Brain pericyte (primary cell): ENCODE measurements around the gene SCAMP5.

Source experiments
- DNase-seq: peaks from one replicate; pipeline ENCODE4 v3.0.0-alpha.2; 2012; ENCODE audit warnings: low read depth, low spot score

SCAMP5 gene

DNA sequence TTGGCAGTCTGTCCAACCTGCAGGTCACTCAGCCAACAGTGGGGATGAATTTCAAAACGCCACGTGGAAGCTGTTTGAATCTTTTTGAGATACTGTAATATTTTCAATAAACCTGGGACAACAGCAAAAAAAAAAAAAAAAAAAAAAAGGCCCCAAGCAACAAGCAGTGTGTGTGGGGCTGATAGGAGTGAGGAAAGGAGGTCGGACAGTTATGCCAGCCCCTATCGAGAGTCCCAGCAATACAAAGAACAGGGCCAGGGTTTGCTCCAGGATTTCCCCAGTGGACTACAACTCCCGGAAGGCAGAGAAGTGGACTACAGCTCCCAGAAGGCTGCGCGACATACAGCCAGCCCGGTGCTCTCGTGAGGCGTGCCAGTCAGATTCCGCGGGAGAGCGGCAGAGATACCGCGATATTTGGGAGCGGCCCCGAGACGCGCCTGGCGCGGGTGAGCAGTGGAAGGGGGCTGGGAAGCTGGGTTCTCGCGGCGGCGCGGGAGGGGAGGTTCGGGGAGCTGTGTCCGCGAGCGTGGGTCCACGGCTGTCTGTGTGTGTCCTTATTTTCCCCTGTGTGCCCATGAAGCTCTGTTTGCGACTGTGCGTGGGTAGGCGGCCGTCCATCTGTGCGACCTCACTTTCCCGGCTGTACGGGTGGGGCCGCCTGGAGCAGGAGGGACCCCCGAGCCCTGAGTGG, 28.0 kb downstream of the SCAMP5 start, which contains the start of gene PPCDC:
TSS of gene PPCDC (plus strand) at position 410 of the 691 bp plus-strand sequence. CDS start 4,729 bp downstream, outside the sequence.
- peak; percentile 86 for DNase-seq

DNA sequence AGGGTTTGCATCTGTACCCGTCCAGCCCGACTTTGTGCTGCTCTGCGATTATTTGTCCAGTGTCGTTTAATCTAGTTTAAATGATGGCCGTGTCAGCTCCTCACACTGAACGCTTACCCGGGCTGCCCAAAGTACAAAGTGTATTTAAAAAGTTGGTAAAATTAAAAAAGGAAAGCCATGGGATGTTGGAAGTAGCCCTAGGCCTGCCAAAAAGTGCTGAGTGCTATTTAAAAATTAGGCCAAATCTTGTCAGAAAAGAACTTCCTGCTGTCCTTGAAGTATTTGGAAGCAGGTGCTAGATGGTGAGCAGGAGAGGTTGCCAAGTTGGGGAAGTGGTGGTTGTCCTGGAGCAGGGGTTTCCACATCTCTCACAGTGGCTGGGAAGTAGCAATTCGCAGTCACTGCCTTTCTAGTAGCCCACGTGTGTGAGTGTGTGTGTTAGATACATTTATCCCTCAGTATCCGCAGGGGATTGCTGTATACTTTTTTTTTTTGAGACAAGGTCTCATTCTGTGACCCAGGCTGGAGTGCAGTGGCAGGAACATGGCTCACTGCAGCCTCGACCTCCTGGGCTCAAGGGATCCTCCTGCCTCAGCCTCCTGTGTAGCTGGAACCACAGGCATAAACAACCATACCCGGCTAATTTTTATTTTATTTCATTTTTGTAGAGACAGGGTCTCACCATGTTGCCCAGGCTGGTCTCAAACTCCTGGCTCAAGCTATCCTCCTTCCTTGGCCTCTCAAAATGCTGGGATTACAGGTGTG, 28.7 kb downstream of the SCAMP5 start:
- no peak for DNase-seq

DNA sequence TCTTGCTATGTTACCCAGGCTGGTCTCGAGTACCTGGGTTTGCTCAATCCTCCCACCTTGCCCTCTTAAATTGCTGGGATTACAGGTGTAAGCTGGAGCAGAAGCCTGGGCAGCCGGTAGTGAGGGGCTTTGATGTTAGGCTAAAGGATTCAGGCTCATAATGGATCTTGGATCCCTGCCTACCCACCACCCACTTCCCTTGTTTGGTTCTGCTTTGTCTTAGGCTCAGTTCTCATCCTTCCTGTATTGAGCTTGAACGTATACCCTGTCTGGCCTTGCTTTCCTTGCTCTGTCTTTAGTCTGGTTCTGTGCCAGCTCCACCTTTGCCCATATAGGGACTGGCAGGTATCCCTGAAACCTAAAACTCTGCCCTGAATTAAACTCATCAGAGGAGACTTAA, 29.7 kb downstream of the SCAMP5 start:
- DNase-seq, result no peak

DNA sequence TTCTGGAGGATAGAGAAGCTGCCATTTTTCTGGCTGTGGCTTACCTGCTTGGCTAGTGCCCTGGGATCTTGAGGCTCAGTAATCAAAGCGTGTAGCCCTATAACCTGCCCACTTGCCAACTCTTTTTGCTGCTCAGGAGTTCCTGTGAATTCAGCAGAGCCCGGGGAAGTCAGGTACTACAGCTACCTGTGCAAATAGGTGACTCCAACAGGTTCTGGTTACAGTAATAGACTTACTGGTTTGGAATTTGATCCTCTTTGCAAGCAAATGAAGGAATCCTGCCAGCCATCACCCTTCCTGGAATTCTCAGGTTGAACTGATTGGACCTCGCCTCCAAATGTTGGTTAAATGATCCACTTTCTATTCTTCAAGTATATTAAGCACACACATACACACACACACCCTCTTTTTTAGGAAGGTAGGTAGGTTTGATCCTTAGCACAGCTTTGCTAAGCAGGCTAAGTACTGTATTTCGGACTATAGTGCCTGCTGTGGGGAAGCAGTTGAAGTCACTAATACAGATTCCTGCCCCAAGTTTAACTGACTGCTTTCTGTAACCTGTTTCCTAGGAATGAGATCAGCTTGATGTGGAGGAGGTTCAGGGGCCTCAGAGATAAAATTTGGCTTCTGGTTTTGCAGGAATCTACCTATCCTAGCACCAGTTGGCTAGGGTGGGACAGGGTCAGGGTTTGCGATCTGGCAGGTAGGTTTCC, 30.3 kb downstream of the SCAMP5 start:
- no peak for DNase-seq

DNA sequence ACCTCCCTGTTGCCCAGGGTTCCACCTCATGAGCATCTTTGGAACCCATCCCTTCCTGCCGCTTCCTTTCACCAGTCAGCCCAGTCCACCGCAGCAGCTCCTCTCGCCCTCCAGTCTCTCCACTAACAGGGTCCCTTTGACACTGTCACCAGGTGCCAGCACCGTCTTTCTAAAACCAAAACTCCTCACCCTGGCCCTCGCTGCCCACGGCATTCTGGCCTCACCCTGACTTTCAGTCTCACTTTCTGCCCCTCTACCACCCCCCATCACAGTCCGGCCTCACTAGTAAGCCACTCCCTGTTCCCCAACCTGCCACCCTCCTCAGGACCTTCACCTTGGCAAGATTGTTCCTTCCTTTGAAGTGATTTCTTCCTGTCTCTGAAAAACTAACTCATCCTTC, 32.2 kb downstream of the SCAMP5 start:
- no peak for DNase-seq

DNA sequence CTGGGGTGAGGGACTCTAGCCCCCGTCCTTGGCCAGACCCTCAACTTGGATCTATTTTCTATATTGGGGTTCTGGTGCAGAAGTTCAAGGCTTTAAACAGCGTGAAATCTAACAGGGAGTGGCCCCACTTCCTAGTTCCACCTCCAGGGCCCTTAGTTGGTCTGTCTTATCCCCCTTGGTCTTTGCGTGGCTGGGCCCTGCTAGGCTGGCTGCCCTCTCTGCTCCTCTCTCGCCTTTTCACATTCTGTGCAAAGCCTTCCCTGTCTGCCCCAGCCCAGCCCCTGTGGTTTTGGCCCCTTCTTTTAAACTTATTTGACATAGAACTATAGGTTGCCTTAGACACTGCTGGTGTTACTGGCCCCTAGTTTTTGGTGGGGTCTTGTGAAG, 33.6 kb downstream of the SCAMP5 start:
- DNase-seq, result no peak

DNA sequence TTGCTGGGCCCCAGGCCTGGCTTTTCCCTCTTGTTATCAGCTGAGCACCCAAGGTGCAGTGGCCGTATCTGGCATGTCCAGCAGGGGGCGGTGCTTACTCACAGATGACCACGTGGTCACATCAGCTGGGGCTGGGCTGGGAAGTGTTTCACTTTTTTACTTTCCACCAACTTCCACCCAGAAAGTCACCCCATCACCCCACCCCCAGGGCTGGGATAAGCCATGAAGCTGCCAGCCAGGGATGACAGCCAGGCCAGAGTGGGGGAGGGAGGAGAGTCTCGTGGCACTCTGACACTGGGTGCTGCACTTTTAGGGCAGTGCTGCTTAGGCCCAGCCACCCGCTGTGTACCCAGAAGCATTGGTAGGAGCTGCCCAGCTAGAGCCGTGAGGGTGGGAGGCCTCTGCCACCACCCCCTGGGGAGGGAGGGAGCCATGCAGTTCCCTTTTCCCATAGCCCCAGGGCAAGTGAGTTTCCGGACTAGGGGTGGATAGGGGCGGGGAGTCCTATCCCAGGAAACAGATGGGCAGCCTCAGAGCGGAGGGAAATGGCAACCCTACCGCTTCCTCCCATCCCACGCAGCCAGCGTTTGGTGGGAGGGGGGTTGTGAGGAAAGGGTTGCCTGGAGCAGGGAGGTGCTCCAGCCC, 34.1 kb downstream of the SCAMP5 start:
- peak; percentile 74 for DNase-seq

DNA sequence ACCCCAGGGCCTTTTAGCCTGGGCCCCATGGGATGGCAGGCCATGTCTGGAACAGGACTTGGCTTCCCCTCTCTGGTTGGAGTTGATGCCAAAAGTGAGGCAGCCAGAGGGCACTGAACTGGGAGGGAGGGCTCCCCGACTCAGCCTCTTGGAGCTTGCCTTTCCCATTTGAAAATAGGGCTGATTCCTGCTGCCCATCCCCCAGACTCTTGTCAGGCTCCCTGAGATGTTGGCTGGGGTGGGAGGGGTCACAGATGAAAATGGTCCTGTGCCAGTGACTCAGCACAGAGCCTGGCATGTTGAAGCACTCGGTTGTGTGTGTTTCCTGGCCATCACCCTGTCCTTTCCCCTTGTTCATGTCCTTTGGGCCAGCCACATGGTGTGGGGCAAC, 34.7 kb downstream of the SCAMP5 start:
- no peak for DNase-seq

DNA sequence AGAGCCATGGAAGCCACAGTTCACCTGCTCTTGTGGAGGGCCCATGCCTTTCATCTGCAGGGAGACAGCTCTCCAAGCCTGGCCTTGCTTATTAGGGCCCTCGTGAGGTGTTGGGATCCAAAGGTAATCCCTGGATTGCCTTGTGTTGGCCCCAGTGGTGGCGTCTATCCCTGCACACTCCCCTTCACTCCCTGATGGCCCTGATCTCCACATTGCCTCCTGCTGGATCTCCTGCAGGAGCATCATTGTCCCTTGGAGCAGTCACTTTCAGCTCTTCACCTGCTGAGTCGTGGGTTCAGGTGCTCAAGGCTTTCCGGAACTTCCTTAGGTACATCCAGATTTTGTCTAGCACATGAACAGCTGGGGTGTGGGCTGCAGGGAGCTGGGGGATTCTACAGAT, 35.1 kb downstream of the SCAMP5 start:
- no peak for DNase-seq

DNA sequence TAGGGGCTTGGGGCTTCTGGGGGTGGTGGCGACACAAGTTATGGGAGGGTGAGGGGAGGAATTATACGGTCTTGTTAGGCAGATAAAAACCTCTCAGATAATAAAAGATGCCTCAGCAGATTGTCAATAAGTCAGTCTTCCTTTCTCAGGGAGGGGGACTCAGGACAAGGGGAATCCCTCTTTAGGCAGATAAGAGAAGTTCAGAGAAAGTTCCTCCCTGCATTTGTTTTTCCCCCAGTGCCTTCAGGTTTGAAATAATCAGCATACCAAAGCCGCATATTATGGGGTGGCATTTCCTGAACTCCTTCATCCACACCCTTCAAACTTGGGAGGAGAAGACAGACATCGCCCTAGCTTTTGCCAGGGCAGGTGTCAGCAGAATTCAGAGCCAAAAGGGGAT, 36.5 kb downstream of the SCAMP5 start:
- no peak for DNase-seq

DNA sequence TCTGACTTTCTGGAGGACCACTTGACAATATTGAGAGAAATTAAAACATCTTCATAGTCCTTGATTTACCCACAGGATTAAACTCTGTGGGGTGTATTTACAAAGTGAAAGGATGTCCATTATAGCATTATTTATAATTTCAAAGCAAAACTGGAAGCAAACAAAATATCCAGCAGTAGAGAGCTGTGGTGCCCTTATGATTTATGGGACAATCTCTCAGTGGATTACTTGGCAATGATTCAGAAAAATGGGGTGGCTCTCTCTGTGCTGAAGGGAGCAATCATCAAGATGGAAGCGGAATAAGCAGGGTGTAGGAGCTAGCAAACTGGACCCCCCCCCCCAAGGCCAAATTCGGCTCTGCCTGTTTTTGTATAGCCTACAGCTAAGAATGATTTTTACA, 37.0 kb downstream of the SCAMP5 start:
- DNase-seq, result no peak

DNA sequence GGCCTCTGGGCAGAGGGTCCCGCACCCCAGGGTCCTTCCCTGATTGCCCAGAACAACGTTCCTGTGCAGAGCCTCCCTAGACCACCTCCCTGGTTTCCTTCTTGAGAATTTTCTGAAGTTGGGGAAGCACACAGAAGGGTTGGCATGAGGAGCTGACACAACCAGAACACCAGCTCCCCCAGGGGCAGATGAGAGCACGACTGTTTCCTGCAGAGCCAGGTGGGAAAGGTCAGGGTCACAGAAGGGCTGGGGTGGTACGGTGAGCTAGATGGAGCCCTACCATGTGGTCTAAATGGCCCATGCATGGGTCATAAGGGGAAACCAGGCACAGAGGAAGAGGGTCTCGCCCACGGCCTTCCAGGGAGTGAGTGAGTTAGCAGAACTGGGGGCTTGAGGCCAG, 38.4 kb downstream of the SCAMP5 start:
- no peak for DNase-seq

DNA sequence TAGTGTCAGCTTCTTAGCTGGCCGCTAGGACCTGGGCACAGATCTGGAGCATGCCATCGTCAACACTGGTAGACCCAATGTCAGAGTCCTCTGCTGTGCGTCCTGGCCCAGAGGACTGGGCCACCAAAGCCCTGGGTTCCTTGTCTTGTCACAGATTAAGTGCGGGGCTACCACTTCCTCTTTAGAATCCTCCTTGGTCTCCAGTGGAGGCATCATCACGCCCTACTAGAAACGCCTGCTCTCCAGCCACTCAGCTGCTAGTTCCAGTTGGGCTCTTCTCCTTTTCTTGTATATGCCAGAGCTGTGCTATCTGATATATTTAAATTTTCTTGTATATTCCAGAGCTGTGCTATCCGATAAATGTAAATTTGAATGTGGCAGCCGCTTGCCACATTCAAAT, 39.3 kb downstream of the SCAMP5 start:
- no peak for DNase-seq

DNA sequence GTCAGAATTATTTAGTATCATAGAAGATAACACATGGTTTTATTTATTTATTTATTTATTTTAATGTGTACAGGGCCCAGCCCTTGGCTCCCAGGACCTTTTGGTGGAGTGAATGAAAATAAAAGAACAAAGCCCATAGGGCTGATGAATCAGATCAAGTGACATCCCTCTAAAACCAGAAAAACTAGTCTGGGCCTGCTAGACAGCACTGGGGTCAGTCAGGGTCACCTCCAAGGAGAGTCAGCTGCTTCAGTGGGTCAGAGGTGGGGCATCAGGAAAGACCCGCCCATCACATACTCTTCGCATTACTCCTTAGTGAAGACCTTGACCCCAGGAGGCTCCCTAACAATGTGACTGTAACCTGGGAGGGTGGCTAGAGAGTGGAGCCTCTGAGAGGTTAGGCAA, 40.9 kb downstream of the SCAMP5 start:
- no peak for DNase-seq

DNA sequence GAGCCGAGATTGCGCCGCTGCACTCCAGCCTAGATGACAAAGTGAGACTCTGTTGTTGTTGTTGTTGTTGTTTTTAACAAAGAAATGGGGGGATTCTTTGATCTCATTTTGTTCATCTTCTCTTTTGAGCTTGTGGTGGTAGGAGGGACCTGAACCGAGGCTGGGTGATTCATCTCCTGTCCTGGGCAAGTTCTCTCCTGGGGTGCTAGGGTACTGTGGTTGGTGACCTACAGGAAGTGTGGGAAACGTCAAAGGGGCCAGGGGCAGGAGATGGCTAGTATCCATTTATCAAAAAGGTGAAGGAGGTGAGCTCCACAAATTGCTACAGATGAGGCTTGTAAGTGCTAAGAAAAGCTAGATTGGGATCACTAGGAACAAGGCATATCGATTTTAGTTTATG, 42.3 kb downstream of the SCAMP5 start:
- no peak for DNase-seq

DNA sequence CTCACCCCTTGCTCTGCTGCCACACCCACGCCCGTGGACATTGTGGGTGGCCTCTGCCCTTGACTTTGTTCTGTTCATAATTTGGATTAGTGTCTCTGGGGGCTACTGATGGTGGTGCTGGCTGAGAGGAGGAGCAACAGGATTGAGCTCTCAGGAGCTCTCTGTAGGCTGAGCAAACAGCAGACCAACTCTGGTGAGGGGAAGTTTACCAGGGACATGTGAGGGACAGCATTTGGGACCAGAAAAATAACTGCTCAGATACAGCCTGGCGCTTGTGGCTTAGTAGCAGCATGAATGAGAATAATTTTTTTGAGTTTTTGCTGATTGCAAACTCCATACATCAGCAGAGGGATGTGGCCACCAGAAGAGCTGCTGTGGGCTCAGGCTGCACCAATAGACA, 42.9 kb downstream of the SCAMP5 start:
- DNase-seq, result no peak

DNA sequence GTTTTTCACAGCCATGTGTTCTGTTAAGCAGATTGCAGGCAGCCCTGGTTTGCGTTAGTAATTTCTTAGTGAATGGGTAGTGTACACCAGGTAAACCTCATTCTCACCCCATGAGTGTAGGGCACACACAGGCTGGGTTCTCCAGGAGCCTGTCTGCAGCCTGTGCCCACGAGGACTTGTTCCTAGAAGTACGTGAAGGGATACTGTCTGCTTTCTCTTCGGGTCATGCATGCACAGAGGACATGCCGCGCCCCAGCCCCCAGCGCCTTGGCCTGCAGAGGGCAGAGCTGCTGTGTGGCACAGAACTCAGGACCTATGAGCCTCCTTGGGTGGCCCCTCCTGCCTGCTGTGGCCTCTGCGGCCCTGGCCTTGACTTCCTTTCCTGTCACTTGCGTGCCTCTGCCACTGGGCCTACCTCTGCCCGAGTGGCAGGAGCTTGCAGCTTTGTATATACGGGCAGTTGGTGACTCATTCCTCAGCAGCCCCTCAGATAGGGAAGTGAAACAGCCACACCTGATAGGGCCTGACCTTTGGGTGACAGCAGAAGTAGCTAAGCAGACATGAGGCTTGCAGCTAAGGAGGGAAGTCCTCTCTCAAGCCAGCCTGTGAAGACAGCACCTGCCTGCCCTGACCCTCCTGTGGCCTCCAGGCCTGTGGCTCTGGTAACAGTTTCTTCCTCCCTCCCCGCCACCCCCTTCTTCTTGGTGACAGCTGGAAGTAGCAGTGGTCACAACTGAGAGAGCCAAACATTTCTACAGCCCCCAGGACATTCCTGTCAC, 47.6 kb downstream of the SCAMP5 start:
- DNase-seq, result no peak

DNA sequence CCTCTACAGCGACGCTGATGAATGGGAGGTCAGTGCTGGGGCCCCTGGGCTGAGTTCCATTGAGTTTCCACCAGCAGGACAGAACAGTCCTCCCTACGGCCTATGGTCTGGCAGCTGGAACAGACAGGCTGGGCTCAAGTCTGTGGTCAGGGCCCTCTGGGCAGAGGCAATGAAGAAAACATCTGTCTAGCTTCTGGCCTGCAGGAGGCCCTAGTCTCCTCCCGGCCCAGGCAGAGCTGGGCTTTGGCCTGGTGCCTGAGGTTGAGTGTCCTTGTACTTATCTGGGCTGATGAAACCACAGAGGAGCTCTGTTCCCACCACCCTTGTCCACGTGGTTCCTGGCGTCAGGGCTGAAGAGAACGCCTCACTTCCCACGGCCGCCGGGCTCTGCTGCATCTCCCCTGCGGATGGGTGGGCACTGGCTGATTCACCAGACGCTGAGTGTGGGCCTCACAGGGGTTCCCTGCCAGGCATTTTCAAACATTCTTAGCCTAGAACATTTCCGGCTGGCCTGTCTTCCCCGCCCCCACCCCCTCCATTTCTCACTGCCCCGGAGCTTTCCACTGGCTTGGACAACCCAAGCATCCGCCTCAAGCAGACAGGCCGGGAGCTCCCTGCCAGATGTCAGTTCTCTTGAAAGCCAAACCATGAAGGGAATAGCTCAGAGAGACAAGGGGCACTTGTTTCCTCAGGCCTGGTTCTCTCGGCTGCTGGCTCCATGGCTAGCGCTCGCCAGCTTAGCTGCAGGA, 48.3 kb downstream of the SCAMP5 start:
- DNase-seq, result peak; percentile 100

DNA sequence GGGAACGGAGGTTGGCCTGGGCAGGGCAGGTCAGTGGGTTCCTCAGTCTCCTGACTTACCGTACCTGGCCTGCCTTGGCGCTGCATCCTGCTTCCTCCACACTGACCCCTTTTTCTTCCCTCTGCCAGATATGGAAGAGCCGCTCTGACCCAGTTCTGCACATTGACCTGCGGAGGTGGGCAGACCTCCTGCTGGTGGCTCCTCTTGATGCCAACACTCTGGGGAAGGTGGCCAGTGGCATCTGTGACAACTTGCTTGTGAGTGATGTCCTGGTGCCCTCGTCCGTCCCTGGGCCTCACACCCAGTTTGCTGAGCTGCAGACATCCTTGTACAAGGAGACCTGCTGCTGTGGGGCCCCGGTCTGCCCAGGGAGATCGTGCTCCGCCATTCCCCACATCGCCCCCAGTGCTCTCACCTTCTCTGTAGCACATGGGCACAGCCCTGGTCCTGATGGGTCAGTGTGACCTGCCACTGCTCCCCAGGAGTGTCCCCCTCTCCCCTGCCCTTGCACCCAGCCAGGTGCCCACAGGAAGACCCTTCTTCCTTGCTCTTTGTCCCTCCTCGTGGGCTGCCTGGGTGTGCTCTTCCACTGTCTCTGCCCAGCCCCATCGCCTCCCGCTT, 49.0 kb downstream of the SCAMP5 start:
- DNase-seq, result no peak

DNA sequence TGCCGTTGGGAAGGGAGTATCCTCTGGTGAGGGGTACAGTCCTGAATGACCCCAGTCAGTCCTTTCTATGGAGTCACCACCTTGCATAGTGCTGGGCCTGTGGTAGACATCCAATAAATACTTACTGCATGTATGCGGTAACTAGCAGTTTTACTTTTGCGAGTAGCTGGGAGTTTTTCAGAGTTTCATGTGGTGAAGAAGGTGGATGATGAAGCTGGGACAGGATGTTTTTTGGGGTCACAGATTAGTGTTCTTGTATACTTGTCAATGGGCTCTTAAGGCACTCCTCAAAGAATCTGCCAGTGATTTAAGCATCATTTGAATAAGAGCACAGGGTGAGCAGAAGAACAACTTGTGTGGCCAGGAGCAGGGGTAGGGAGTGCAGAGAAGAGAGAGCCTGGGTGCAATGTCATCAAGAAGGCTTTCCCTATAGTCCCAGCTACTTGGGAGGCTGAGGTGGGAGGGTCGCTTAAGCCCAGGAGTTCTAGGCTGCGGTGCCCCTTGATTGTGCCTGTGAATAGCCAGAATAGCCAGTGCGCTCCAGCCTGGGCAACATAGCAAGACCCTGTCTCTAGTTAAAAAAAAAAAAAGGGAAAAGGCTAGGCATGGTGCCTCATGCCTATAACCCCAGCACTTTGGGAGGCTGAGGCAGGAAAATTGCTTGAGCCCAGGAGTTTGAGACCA, 50.1 kb downstream of the SCAMP5 start:
- no peak for DNase-seq
